DMS153 treated with DMSO at 0.1 percent for 48 hours (cell line): ENCODE results near the gene RNF26.
"Not testable (repeated sequence)": the region's sequence is repeated elsewhere in the genome, so short reads cannot be mapped to it uniquely, and the experiment has no call there.

Source experiments
- DNase-seq: peaks from one replicate; lab custom pipeline; 2025; ENCODE audit not compliant: unreplicated experiment; lab: John Stamatoyannopoulos, UW

RNF26 gene

DNA sequence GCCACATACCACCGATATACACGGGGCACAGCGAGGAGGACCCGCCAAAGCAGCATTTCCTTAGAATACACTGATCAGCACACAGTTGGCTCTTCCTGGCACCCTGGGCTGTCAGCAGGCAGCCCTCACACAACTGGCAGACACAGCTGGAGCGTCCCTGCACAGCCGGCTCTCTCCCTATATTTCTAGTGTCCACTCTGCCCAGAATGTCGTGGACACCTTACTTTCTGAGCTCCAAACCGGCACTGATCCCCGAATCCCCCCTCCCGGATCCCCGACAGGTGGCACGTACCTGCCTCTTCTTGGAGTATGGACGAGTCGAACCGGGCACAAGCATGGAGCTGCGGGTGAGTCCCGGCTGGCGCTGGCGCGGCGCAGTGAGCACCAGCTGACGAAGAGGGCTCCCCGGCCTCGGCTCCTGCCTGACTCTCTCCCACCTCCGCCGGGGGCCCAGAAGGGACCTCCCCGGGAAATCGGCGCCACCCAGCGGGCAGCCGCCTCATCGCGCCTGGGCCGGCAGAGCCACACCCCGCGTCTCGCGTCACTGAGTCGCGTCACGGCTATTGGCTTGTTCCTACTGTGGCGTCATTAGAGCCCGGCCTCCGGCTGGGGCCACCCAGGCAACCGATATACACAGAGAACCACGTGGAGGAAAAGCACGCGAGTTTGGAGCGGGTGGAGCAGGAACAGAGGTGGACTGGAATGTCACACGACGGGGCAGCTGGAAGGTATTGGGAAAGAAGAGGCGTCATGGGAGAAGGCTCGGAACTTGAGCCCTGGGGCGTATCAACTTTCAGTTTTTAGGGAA is 47.1 kb downstream of the RNF26 start, which contains the start of gene USP2:
TSS of gene USP2 (minus strand) at position 510 of the 808 bp plus-strand sequence. CDS start 8,210 bp downstream, outside the sequence.
- peak; percentile 94 for DNase-seq

DNA sequence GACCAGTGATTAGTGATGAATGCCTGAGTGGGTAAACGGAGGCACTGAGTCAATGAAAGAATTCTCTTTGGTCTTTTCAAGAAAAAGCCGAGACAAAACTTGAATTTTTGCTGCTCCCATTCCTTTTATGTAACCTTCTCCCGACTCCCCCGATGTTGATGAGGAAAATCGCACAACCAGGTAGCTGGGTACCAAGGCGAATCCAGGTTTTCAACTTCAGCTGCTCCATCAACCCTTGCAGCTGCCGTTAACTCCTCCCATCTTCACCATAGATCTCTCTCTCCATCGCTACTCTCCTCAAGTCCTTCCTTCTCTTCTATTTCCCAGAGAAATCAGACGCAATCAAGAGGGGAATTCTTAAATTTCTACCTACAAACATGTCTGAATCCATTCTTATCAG is 47.8 kb downstream of the RNF26 start:
- no peak for DNase-seq

DNA sequence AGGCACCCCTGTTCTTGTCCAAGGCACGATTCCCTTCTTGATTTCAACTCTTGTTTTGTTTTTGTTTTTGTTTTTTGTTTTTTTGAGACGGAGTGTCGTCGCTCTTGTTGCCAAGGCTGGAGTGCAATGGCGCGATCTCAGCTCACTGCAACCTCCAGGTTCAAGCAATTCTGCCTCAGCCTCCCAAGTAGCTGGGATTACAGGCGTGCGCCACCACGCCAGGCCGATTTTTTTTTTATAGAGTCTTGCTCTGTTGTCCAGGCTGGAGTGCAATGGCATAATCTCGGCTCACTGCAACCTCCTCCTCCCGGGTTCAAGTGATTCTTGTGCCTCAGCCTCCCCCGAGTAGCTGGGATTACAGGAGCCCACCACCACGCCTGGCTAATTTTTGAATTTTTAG is 48.2 kb downstream of the RNF26 start:
- not testable (repeated sequence) for DNase-seq

DNA sequence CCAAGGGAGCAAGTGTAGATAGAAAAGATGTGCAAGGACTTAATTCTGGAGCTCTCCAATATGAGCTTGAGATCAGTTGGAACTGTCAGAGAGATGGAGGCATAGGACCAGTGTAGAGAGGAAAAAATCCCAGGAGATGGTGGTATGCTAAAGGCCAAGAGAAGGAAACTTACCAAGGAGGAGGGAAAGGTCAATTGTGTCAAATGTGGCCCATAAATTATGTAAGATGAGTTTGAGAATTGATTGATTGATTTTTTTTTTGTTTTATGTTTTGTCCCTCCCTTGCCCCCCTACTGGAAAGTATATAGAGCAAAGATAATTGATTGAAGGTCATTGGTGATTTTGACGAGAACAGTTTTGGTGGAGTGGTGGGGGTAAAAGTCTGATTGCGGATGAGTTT is 50.0 kb downstream of the RNF26 start:
- no peak for DNase-seq
